ENCODE measurements around the gene SPEG. TPM values are rescaled to one million over a fixed set of nuclear protein-coding genes. Genes with fewer than 3 reads are reported as not detected.
A peak's percentile ranks its signal among the peaks of the same experiment; 100 is the strongest.

Gene SPEG
- total and polyA plus RNA-seq, 2 of the 13 experiments (the other 11 are each of a cell fraction or from before 2014, with no cell fraction given) = 0.18 to 0.24 TPM

DNA sequence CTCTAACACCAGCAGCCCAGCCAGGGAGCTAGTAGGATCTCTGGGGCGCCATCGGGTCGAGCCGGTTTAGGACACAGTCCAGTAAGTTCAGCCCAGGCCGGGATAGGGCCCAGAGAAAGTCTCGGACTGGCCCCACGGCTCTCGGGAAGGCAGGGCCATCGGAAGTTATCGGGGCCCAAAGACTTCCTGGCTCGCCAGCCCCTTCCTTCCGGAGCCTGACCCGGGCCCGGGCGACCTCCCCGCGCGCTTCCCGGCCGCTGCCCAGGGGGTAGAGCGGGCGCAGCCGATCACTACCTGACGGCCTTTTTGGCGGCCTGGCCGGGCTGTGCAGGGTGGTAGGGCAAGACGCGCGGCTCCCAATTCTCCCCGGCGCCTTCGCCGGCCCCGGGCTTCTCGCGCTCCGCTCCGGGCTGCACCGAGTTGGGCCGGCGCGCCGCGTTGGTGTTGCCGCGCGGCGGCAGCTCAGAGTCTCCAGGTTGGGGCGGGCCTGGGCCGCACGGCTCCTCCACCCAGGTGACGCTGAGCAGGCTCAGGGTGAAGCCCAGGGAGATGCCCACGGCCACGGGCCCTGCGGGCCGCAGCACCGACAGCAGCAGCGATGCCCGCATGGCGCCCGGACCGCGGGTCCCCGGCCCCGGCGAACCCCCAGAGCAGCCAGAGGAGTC is 108.4 kb downstream of the SPEG start (continued):
- no peak for TF ChIP-seq ZNF646 (CRISPR knock-in tag; IDR thresholded peaks at IDR 0.05)
- TF ChIP-seq MEIS1 (CRISPR knock-in tag; IDR thresholded peaks at IDR 0.05; ENCODE audit: borderline replicate concordance) = no peak
- TF ChIP-seq ZBTB42 (CRISPR knock-in tag; IDR thresholded peaks at IDR 0.05) = 0 out of 2 replicates have a peak, but pooled peaks have one; percentile 0
- TF ChIP-seq ZNF615 (CRISPR knock-in tag; IDR thresholded peaks at IDR 0.05; ENCODE audit: borderline replicate concordance) = no peak
- TF ChIP-seq ARID5B (CRISPR knock-in tag; IDR thresholded peaks at IDR 0.05) = no peak
- TF ChIP-seq ZSCAN12 (CRISPR knock-in tag; IDR thresholded peaks at IDR 0.05) = peak; percentile 60; the same call in 1 of the 2 replicates
- TF ChIP-seq, protein P1, sequence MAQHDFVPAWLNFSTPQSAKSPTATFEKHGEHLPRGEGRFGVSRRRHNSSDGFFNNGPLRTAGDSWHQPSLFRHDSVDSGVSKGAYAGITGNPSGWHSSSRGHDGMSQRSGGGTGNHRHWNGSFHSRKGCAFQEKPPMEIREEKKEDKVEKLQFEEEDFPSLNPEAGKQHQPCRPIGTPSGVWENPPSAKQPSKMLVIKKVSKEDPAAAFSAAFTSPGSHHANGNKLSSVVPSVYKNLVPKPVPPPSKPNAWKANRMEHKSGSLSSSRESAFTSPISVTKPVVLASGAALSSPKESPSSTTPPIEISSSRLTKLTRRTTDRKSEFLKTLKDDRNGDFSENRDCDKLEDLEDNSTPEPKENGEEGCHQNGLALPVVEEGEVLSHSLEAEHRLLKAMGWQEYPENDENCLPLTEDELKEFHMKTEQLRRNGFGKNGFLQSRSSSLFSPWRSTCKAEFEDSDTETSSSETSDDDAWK (CRISPR knock-in tag; IDR thresholded peaks at IDR 0.05) = no peak
- no peak; the same call in 1 of the 2 replicates for TF ChIP-seq ZSCAN21 (CRISPR knock-in tag; IDR thresholded peaks at IDR 0.05; ENCODE audit: borderline replicate concordance)
- no peak for TF ChIP-seq HMG20B (CRISPR knock-in tag; conservative IDR thresholded peaks at IDR 0.05)
- no peak for TF ChIP-seq TBP (CRISPR knock-in tag; IDR thresholded peaks at IDR 0.05)
- peak; percentile 2; the same call in 1 of the 2 replicates for TF ChIP-seq STAG1 (CRISPR knock-in tag; IDR thresholded peaks at IDR 0.05)
- TF ChIP-seq RFXAP (CRISPR knock-in tag; IDR thresholded peaks at IDR 0.05; ENCODE audit: borderline replicate concordance) = no peak
- no peak for TF ChIP-seq CCDC6 (CRISPR knock-in tag; IDR thresholded peaks at IDR 0.05)
- TF ChIP-seq ZNF83 (CRISPR knock-in tag; IDR thresholded peaks at IDR 0.05; ENCODE audit: borderline replicate concordance) = 0 out of 2 replicates have a peak, but pooled peaks have one; percentile 24
- no peak for TF ChIP-seq PAWR (CRISPR knock-in tag; IDR thresholded peaks at IDR 0.05; ENCODE audit: borderline replicate concordance)
- TF ChIP-seq CAMTA2 (CRISPR knock-in tag; IDR thresholded peaks at IDR 0.05; ENCODE audit: borderline replicate concordance) = no peak
- TF ChIP-seq ZNF850 (CRISPR knock-in tag; conservative IDR thresholded peaks at IDR 0.05) = no peak
- TF ChIP-seq KDM5A (IDR thresholded peaks at IDR 0.05; ENCODE audit: borderline replicate concordance, low read length) = 0 out of 2 replicates have a peak, but pooled peaks have one; percentile 22
